K562 (cell line): ENCODE results near the gene CBFA2T3. TPM values are rescaled to one million over a fixed set of nuclear protein-coding genes. Genes with fewer than 3 reads are reported as not detected.

Experiments
- BHLHE40 ChIP-seq: IDR thresholded peaks from 2 replicates; pipeline ENCODE4 v1.6.1; 2011; ENCODE audit warnings: low read length, improper control_type of control experiment
- CAMTA2 ChIP-seq: fragments of 250-450 bp; sonication (Bioruptor Pico); conservative IDR thresholded peaks from 2 replicates; pipeline ENCODE4 v1.5.1; 2022
- CBFA2T2 ChIP-seq: fragments of 450-650 bp; conservative IDR thresholded peaks from 2 replicates; pipeline ENCODE4 v1.6.1; 2017; ENCODE audit warnings: mild to moderate bottlenecking
- CBFA2T3 ChIP-seq: fragments of 450-650 bp; IDR thresholded peaks from 2 replicates; pipeline ENCODE4 v1.6.1; 2017
- CCAR2 ChIP-seq: fragments of 200-400 bp; formaldehyde crosslinking; IDR thresholded peaks from 2 replicates; pipeline ENCODE4 v1.6.1; 2017; ENCODE audit warnings: mild to moderate bottlenecking, low read depth, low read length
- CHD7 ChIP-seq: fragments of 200-600 bp; sonication (generic); IDR thresholded peaks from one replicate; pipeline ENCODE4 v1.6.1; 2012; ENCODE audit warnings: mild to moderate bottlenecking, low read depth, low read length, inconsistent platforms
- L3MBTL2 ChIP-seq: fragments of 450-650 bp; IDR thresholded peaks from 2 replicates; pipeline ENCODE4 v1.6.1; 2016; ENCODE audit warnings: mild to moderate bottlenecking, moderate library complexity
- MLX ChIP-seq, 2 experiments: fragments of 450-650 bp in 1 of 2; sonication (generic) in 1 of 2; formaldehyde crosslinking; conservative IDR thresholded peaks; 2 replicates each; pipeline versions ENCODE4 v1.4.0 to v1.8.1; 2020 to 2022; ENCODE audit warnings: mild to moderate bottlenecking in 1 of 2, missing genetic modification reagents in 1 of 2
- NFRKB ChIP-seq: fragments of 450-650 bp; IDR thresholded peaks from 2 replicates; pipeline ENCODE4 v1.6.1; 2016; ENCODE audit warnings: low read depth
- NR2C1 ChIP-seq, 2 experiments: fragments of 450-650 bp; IDR thresholded peaks; 2 replicates each; pipeline ENCODE4 v1.6.1; 2017; ENCODE audit warnings: mild to moderate bottlenecking in 2 of 2, antibody characterized with exemption in 1 of 2, inconsistent platforms in 1 of 2, missing compliant biosample characterization in 1 of 2, missing genetic modification characterization in 1 of 2
- SMAD1 ChIP-seq: fragments of 150-350 bp; IDR thresholded peaks from 2 replicates; pipeline ENCODE4 v1.6.1; 2014; ENCODE audit warnings: low read length, low read depth; ENCODE audit not compliant: partially characterized antibody
- SMARCC2 ChIP-seq: fragments of 450-650 bp; IDR thresholded peaks from 2 replicates; pipeline ENCODE4 v1.6.1; 2017; ENCODE audit warnings: antibody characterized with exemption, moderate library complexity, mild to moderate bottlenecking, low read depth
- SP2 ChIP-seq: IDR thresholded peaks from 2 replicates; pipeline ENCODE4 v1.6.1; 2011; ENCODE audit warnings: mild to moderate bottlenecking, low read depth, low read length, moderate library complexity; ENCODE audit not compliant: poor library complexity, severe bottlenecking; ENCODE audit errors: extremely low read depth
- ZNF398 ChIP-seq: fragments of 250-450 bp; sonication (Bioruptor Pico); IDR thresholded peaks from 2 replicates; pipeline ENCODE4 v1.8.0; 2021; ENCODE audit warnings: moderate library complexity, mild to moderate bottlenecking, inconsistent platforms
- ZNF41 ChIP-seq: fragments of 250-450 bp; sonication (Bioruptor Pico); conservative IDR thresholded peaks from 2 replicates; pipeline ENCODE4 v1.4.0; 2020; ENCODE audit warnings: mild to moderate bottlenecking
- polyA plus RNA-seq, 8 experiments: library from polyadenylated mRNA; depleted of rRNA in 4 of 8; stranded (reverse) in 5 of 8; unstranded in 3 of 8; fragments of >200 nt; fragmentation: Nextera tagmentation in 2 of 8; fragmentation: Illumina TruSeq in 1 of 8; extraction: Ambion mirVana in 2 of 8; extraction: Trizol in 1 of 8; gene quantifications; 2 replicates each; pipeline versions ENCODE4 v1.2.1 to v1.2.3, GENCODE V29; 2011 to 2014; ENCODE audit warnings: inconsistent platforms in 1 of 8, missing spikeins in 1 of 8
- total RNA-seq, 7 experiments: library from RNA; depleted of rRNA in 6 of 7; stranded (reverse); fragments of >200 nt in 6 of 7; fragmentation: Illumina TruSeq in 2 of 7; extraction: Trizol in 2 of 7; gene quantifications; 2 replicates each; pipeline versions ENCODE4 v1.2.1 to v1.2.3, GENCODE V29; 2011 to 2021; ENCODE audit warnings: low replicate concordance in 1 of 7

Gene CBFA2T3
- total and polyA plus RNA-seq, 9 of the 15 experiments (the other 6 are each of a cell fraction or from before 2014, with no cell fraction given) = 2.3 to 145 (median 6.7) TPM

DNA sequence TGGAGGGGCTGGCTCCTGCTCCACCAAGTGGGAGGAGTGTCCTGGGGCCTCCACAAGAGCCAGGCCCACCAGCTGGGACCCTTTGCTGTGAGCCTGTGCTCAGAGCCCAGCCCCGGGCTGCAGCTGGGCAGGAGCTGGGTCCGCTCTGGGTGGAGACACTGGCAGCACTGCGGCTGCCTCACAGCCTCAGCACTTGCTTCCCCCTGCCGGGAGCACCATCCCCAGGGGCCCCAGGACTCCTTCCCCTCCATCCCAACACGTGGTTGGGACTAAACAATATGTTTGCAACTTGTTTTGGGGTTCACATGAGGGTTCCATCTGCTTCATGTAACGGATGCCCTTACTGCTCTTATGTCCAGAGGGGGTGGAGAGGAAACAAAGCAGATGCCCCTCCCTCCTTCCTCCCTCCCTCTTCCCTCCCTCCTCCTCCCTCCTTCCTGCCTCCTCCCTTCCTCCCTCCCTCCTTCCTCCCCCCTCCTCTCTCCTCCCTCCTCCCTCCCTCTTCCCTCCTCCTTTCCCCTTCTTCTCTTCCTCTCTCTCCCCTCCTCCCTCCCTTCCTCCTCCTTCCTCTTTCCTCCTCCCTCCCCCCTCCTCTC lies 16.3 kb upstream of the CBFA2T3 start (continued):
- TF ChIP-seq CHD7 (no peak), L3MBTL2 (peak; percentile 11; the same call in 1 of the 2 replicates), CBFA2T3 (no peak), ZNF398 (no peak), NR2C1 (IDR thresholded peaks at IDR 0.05) (no peak), NR2C1 (tag; IDR thresholded peaks at IDR 0.05) (no peak), BHLHE40 (no peak), ZNF41 (CRISPR knock-in tag) (no peak), CCAR2 (no peak), MLX (CRISPR knock-in tag; conservative IDR thresholded peaks at IDR 0.05) (no peak), CBFA2T2 (no peak), SP2 (no peak), SMAD1 (no peak), CAMTA2 (CRISPR knock-in tag) (no peak), SMARCC2 (no peak), NFRKB (peak; percentile 92; the same call in 1 of the 2 replicates)
